Measurements from ENCODE around the gene ZNF473.
A peak's percentile ranks its signal among the peaks of the same experiment; 100 is the strongest.

The ZNF473 gene

DNA sequence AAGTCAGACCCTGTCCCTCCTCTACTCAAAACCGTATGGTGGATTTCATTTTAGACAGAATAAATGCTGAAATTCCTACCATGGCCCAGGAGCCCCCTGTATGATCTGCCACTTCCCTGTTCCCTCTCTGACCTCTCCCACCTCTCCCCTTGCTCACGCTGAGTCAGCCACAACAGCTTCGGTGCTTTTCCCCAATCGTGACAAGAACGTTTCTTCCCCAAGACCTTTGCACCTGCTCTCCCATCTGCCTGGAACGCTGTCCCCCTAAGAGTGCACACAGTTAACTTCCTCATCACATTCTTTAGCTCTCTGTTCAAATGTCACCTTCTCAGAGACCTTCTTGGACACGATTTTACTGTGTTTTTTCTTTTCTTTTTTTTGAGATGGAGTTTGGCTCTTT is 3.0 kb upstream of the ZNF473 start:
- Mint-ChIP-seq H3K36me3 (peaks cover 19 to 27% of the 10 kb centered on the region in 2 donors), H3K27me3 (no peaks in the 10 kb centered on the region), H3K4me1 (peaks cover 23 to 47% of the 10 kb centered on the region in 2 donors), H3K4me3 (no peak overlapping the region), H3K9me3 (peaks cover 4% of the 10 kb centered on the region in 2 donors), H3K27ac (peak overlapping the region; percentile 27)
- ATAC-seq (replicated peaks), result no peak
- DNase-seq, result no peak

DNA sequence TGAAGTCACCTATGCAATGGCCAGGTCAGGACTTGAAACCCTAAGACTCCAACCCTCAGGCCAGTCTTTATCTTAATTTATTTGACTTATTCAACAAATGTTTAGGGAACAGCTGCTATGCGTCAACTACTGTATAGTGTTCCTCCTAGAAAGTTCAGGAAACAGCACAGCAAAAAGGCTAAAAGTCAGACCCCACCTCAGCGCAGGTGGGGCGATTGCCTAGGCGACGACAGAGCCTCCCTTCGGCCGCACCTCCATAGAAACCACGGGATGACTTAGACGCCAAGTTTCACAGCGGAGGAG is 1.1 kb upstream of the ZNF473 start:
- ATAC-seq (replicated peaks) (peak in 1 of 2 donors; percentile 0), DNase-seq (no peak)
- Mint-ChIP-seq H3K36me3 (peaks cover 18 to 31% of the 10 kb centered on the region in 2 donors), H3K27ac (peak overlapping the region; percentile 99), H3K9me3 (peaks cover 4% of the 10 kb centered on the region in 2 donors), H3K4me3 (peak overlapping the region; percentile 95 to 99), H3K27me3 (no peaks in the 10 kb centered on the region), H3K4me1 (peaks cover 23 to 47% of the 10 kb centered on the region in 2 donors)

DNA sequence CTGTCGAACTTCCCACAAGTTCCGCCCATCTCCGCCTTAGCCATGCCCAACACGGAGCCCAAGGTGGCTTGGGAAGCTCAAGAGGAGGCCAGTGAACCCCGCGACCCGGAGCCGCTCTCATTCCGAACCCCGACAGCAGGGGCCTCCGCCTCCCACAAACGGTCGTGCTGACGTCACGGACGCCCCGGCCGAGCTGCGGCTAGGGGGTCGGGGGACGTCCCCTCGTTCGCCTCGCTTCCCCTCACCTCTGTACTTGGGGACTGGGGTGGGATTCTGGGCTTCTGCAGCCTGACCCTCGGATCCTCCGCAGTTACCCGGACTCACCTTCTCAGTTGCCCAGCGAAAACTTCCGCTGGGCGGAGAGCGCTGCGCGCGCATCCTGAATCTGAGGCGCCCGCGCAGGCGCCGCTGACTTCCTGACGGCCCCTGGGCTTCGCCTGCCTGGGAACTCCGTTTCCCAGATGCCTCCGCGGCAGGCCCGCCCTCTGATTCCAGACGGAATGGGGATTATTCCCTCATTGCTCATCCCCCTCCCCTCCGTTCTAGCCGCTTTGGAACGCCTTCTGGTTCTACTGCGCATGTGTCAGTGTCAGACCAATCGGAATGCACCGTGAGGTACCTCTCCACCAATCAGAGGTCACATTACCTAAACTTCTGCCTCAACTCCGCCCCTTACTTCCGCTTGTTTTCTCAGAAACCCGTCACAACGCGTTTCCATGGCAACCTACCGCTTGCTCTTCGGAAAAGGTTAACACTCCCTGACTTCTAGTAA is 597 bp upstream of the ZNF473 start, which contains the start of gene VRK3:
VRK3 (minus strand) TSS at position 351 of the 772 bp plus-strand sequence. CDS start 9,210 bp downstream, outside the sequence.
- H3K4me1 Mint-ChIP-seq, result peaks cover 23 to 47% of the 10 kb centered on the region in 2 donors
- H3K36me3 Mint-ChIP-seq, result peaks cover 14 to 36% of the 10 kb centered on the region in 2 donors
- peak within 1 kb of the TSS; percentile 95 to 99 for H3K4me3 Mint-ChIP-seq
- peak; percentile 99 for DNase-seq
- H3K27ac Mint-ChIP-seq, result peak within 1 kb of the TSS; percentile 99
- no peaks in the 10 kb centered on the region for H3K27me3 Mint-ChIP-seq
- H3K9me3 Mint-ChIP-seq, result peaks cover 4% of the 10 kb centered on the region in 2 donors
- peak; percentile 90 to 91 for ATAC-seq (replicated peaks)

DNA sequence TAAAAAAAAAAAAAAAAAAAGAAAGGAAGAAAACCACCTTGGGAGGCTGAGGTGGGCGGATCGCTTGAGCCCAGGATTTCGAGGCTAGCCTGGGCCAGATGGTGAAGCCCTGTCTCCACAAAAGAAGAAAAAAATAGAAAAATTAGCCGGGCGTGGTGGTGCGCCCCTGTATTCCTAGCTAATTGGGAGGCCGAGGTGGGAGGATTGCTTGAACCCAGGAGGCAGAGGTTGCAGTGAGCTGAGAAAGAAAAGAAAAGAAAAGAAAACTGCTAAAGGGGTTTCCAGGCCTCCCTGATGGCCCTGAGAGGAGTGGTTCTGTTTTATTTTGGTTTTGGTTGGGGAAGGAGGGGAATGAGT is 723 bp downstream of the ZNF473 start:
- ATAC-seq (replicated peaks), result no peak
- H3K27ac Mint-ChIP-seq, result peak overlapping the region; percentile 99
- H3K4me1 Mint-ChIP-seq, result peaks cover 22 to 41% of the 10 kb centered on the region in 2 donors
- peaks cover 4% of the 10 kb centered on the region in 2 donors for H3K9me3 Mint-ChIP-seq
- no peaks in the 10 kb centered on the region for H3K27me3 Mint-ChIP-seq
- peak overlapping the region; percentile 95 to 99 for H3K4me3 Mint-ChIP-seq
- H3K36me3 Mint-ChIP-seq, result peaks cover 21 to 39% of the 10 kb centered on the region in 2 donors
- no peak for DNase-seq

DNA sequence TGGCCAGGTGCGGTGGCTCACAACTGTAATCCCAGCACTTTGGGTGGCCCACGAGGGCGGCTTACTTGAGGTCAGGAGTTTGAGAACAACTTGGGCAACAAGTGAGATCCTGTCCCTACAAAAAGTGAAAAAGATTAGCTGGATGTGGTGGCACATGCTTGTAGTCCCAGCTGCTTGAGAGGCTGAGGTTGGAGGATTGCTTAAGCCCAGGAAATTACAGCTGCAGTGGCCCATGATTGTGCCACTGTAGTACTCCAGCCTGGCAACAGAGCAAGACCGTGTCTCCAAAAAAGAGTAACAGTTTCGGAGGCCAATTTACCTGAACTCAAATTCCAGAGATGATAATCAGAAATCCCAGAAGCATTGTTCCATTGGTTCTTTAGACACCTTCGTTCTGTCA is 4.4 kb downstream of the ZNF473 start:
- Mint-ChIP-seq H3K9me3 (peaks cover 4% of the 10 kb centered on the region in 2 donors), H3K4me3 (no peak overlapping the region), H3K4me1 (peaks cover 19 to 24% of the 10 kb centered on the region in 2 donors), H3K27ac (no peak overlapping the region), H3K27me3 (no peaks in the 10 kb centered on the region), H3K36me3 (peaks cover 46 to 66% of the 10 kb centered on the region in 2 donors)
- ATAC-seq (replicated peaks) (no peak), DNase-seq (no peak)

DNA sequence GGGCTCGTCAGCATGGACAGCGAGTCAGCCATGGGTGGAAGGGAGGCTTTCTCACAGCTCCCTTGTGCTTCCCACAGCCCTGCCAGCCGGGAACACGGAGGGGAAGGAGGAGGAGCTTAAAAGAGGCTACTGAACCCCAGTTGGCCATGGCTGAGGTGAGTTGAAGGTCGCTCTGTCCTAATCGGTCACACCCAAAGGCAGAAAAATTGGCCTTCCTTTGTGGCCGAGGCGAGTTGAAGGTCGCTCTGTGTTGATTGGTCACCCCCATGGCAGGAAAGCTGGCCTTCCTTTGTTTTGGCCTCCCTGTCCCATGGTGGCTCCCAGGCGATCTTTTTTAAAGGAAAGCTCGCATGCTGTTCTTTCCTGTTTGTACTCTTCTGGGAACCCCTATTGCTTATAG is 5.1 kb downstream of the ZNF473 start:
- H3K9me3 Mint-ChIP-seq, result peaks cover 1 to 2% of the 10 kb centered on the region in 2 donors

DNA sequence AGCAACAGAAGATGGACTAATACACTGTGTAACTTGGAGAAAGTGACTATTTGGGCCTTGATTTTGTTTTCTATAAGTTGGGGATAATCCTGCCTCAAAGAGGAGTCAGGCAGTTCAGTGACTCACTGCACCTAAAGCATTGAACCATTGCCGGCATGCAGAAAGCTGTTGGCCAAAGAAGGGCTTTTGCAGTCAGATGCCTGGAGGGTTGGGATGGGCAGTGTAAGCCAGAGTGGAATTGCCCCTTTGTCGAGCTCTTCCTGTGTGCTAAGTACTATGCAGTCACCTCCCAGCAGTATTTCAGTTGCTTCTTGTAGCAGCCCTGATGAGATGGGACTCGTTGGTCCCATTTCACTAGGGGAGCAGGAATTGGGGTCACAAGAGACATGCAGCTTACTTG is 11.1 kb downstream of the ZNF473 start:
- no peak for ATAC-seq (replicated peaks)
- H3K27ac Mint-ChIP-seq, result no peak overlapping the region

More for the DNA sequence above, 5.1 kb downstream of the ZNF473 start:
- ATAC-seq (replicated peaks) (no peak), DNase-seq (no peak)
- H3K27me3 Mint-ChIP-seq, result no peaks in the 10 kb centered on the region
- peaks cover 17 to 21% of the 10 kb centered on the region in 2 donors for H3K4me1 Mint-ChIP-seq
- H3K4me3 Mint-ChIP-seq, result no peak overlapping the region
- peaks cover 52 to 71% of the 10 kb centered on the region in 2 donors for H3K36me3 Mint-ChIP-seq
- H3K27ac Mint-ChIP-seq, result no peak overlapping the region

DNA sequence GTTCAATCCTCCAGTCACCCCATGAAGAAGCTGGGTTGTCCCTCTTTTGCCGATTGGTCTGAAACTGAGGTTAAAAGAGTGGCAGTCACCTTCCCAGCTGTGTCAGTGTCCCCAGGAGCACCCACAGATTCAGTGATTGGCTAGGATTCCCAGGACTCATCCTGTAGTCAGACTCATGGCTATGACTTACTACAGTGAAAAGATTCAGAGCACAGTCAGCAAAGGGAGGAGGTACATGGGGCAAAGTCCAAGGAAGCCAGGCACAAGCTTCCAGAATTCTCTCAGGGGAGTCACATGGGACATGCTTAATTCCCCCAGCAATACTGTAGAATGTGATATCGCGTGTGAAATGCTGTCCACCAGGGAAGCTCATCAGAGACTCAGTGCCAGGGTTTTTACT is 14.2 kb downstream of the ZNF473 start:
- Mint-ChIP-seq H3K36me3 (peaks cover 72 to 88% of the 10 kb centered on the region in 2 donors), H3K4me1 (peaks cover 4 to 9% of the 10 kb centered on the region in 2 donors), H3K27me3 (no peaks in the 10 kb centered on the region), H3K4me3 (no peak overlapping the region), H3K9me3 (peaks cover 18 to 25% of the 10 kb centered on the region in 2 donors), H3K27ac (peak overlapping the region; percentile 20)
- no peak for DNase-seq
- no peak for ATAC-seq (replicated peaks)

More for the DNA sequence above, 11.1 kb downstream of the ZNF473 start:
- H3K36me3 Mint-ChIP-seq, result peaks cover 65 to 87% of the 10 kb centered on the region in 2 donors
- DNase-seq, result no peak
- H3K27me3 Mint-ChIP-seq, result no peaks in the 10 kb centered on the region
- H3K4me1 Mint-ChIP-seq, result peaks cover 3 to 4% of the 10 kb centered on the region in 2 donors
- H3K9me3 Mint-ChIP-seq, result peaks cover 0 to 2% of the 10 kb centered on the region in 2 donors
- no peak overlapping the region for H3K4me3 Mint-ChIP-seq

DNA sequence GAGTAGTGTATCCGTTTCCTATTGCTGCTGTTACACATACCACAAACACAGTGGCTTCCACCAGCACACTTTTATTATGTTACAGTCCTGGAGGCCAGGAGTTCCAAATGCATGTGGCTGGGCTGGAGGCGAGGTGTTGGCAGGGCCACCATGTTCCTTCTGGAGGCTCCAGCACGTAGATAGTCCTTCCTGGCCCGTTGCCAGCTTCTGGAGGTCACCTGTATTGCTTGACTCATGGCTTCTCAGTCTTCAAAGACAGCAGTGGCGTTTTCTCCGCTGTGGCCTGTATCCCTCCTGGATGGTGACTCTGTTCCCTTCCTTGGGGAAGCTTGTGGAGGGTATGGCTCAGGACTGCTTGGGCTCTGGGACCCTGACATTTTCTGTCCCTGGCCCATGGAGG is 15.2 kb downstream of the ZNF473 start:
- no peak for ATAC-seq (replicated peaks)
- peaks cover 4 to 9% of the 10 kb centered on the region in 2 donors for H3K4me1 Mint-ChIP-seq
- peaks cover 23 to 34% of the 10 kb centered on the region in 2 donors for H3K9me3 Mint-ChIP-seq
- H3K27me3 Mint-ChIP-seq, result no peaks in the 10 kb centered on the region
- no peak overlapping the region for H3K4me3 Mint-ChIP-seq
- H3K36me3 Mint-ChIP-seq, result peaks cover 74 to 89% of the 10 kb centered on the region in 2 donors
- H3K27ac Mint-ChIP-seq, result no peak overlapping the region
- no peak for DNase-seq

DNA sequence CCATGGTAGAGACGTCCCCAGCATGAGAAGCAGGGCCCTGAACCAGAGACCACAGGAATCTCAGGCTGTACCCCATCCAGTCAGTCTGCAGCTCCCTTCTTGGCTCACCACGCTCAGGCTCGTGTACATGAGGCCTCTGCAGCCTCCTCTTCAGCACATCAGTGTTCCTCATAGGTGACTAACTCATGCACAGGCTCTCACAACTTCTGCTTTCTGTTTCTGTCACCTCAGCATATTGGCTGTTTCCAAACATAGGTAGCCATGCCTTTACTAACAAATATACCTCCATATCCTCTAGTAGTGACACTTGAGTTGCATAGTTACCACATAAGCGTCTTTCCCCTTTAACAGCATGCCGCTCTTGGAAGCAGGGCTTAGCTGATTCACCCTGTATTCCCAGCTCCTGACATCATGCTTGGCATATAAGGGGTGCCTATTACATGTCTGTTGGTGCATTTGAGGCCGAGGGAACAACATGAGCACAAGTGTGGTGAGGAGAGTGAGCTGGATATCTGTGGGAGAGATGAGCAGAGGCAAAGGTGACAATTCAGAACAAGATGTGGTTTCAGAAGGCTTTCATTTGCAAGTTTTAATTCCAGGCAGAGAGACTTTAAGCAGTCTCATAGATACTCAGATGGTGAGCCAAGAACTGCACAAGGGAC is 16.7 kb downstream of the ZNF473 start:
- no peak overlapping the region for H3K27ac Mint-ChIP-seq
- no peak for DNase-seq
- peaks cover 76 to 91% of the 10 kb centered on the region in 2 donors for H3K36me3 Mint-ChIP-seq
- no peaks in the 10 kb centered on the region for H3K27me3 Mint-ChIP-seq
- H3K4me1 Mint-ChIP-seq, result peaks cover 4 to 9% of the 10 kb centered on the region in 2 donors
- ATAC-seq (replicated peaks), result peak; percentile 63 to 66
- peaks cover 24 to 35% of the 10 kb centered on the region in 2 donors for H3K9me3 Mint-ChIP-seq
- no peak overlapping the region for H3K4me3 Mint-ChIP-seq

DNA sequence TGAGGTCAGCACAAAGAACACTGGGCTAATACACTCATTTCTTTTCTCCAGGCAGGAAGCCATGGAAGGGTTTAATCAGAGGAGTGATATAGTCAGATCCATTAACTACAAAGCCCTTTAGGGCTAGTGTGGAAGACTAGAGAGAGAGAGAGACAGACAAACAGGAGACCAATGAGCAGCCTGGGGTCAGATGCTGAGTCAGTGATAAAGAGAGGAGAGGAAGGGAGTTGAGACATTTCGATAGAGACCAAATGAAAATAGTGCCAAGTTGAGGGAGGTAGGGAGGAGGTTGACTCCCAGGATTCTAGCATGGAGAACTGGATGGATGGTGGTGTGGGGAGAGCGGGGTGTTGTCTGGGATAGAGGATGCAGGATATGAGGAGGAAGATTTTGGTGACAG is 18.2 kb downstream of the ZNF473 start:
- H3K4me3 Mint-ChIP-seq, result no peak overlapping the region
- H3K27ac Mint-ChIP-seq, result no peak overlapping the region
- peaks cover 4 to 9% of the 10 kb centered on the region in 2 donors for H3K4me1 Mint-ChIP-seq
- H3K9me3 Mint-ChIP-seq, result peaks cover 24 to 38% of the 10 kb centered on the region in 2 donors
- DNase-seq (no peak), ATAC-seq (replicated peaks) (no peak)
- H3K27me3 Mint-ChIP-seq, result no peaks in the 10 kb centered on the region
- peaks cover 89 to 97% of the 10 kb centered on the region in 2 donors for H3K36me3 Mint-ChIP-seq

DNA sequence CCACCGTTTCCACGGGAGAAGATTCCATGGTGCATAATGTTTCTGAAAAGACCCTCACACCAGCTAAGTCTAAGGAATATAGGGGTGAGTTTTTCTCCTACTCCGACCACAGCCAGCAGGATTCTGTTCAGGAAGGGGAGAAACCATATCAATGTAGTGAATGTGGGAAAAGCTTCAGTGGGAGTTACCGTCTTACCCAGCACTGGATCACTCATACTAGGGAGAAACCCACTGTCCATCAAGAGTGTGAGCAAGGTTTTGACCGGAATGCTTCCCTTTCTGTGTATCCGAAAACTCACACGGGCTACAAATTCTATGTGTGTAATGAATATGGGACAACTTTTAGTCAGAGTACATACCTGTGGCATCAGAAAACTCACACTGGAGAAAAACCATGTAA is 19.1 kb downstream of the ZNF473 start:
- DNase-seq (no peak), ATAC-seq (replicated peaks) (no peak)
- no peak overlapping the region for H3K27ac Mint-ChIP-seq
- H3K9me3 Mint-ChIP-seq, result peaks cover 24 to 38% of the 10 kb centered on the region in 2 donors
- no peaks in the 10 kb centered on the region for H3K27me3 Mint-ChIP-seq
- H3K36me3 Mint-ChIP-seq, result peaks cover 82 to 87% of the 10 kb centered on the region in 2 donors
- H3K4me1 Mint-ChIP-seq, result peaks cover 8 to 16% of the 10 kb centered on the region in 2 donors
- H3K4me3 Mint-ChIP-seq, result no peak overlapping the region

DNA sequence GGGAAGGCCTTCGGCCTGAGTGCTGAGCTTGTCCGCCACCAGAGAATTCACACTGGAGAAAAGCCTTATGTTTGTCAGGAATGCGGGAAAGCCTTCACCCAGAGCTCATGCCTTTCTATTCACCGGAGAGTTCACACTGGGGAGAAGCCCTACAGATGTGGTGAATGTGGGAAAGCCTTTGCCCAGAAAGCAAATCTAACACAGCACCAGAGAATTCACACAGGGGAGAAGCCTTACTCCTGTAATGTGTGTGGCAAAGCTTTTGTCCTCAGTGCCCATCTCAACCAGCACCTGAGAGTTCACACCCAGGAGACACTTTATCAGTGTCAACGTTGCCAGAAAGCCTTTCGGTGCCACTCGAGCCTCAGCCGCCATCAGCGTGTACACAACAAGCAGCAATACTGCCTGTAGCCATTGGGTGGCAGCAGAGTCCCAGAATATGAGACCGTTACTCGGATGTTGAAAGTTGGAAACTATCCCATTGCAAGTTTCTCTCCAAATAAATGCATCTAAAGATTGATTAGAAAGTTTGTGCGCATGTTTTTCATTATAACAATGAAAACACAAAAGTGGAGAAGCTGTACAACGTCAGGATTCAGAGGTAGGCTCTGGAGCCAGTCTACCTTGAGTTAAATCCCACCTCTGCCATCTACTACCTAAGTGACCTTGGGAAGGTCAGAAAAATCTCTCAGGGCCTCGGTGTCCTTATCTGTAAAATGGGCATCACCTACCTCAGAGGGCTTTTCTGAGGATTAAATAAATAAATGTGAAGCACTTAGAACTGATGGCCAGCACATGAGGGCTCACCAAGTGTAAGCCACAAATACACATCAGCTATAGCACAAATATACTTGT is 21.1 kb downstream of the ZNF473 start:
- ATAC-seq (replicated peaks) (no peak), DNase-seq (no peak)
- H3K9me3 Mint-ChIP-seq, result peaks cover 24 to 36% of the 10 kb centered on the region in 2 donors
- peaks cover 65 to 68% of the 10 kb centered on the region in 2 donors for H3K36me3 Mint-ChIP-seq
- H3K27ac Mint-ChIP-seq, result no peak overlapping the region
- peaks cover 19 to 27% of the 10 kb centered on the region in 2 donors for H3K4me1 Mint-ChIP-seq
- no peak overlapping the region for H3K4me3 Mint-ChIP-seq
- H3K27me3 Mint-ChIP-seq, result peaks cover 6 to 7% of the 10 kb centered on the region in 2 donors

DNA sequence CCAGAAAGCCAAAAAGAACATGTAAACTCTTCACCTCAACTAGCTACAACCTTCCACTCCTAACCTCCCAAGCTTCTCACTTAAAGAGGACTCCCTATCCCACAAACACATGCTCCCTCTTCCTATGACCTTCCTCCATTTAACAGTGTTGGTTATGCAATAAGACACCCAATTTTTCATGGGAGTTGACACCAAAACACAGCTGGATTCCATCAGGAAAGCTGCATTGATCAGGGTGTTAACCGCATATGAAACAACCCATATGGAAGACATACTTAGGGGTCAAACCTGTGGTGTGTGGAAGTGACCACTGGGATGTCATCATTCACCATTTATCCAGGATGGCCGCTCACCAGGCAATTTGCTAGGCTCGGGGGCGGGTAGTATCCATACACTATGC is 21.9 kb downstream of the ZNF473 start:
- H3K36me3 Mint-ChIP-seq, result peaks cover 57 to 60% of the 10 kb centered on the region in 2 donors
- no peak overlapping the region for H3K27ac Mint-ChIP-seq

More for the DNA sequence above, 21.9 kb downstream of the ZNF473 start:
- Mint-ChIP-seq H3K4me1 (peaks cover 14 to 20% of the 10 kb centered on the region in 2 donors), H3K9me3 (peaks cover 22 to 32% of the 10 kb centered on the region in 2 donors), H3K27me3 (peaks cover 6 to 14% of the 10 kb centered on the region in 2 donors), H3K4me3 (no peak overlapping the region)
- ATAC-seq (replicated peaks) (no peak), DNase-seq (no peak)

Measured in stimulated activated naive B cell treated with anti-CD40 and anti-IgM and Interleukin-4, amounts not matched to agents 10 μg/mL and 1 μg/mL and 100 μg/mL, for 72 hours (primary cell).